Stimulated activated CD8-positive, alpha-beta memory T cell treated with anti-CD3 and anti-CD28 coated beads, Interleukin-7, amount 100 ng/mL, for 48 hours (primary cell): ENCODE results near the gene SPINT2.
"Not testable (repeated sequence)": the region's sequence is repeated elsewhere in the genome, so short reads cannot be mapped to it uniquely, and the experiment has no call there.

Source experiments
- DNase-seq, 2 donors: peaks; one replicate each; pipeline ENCODE4 v3.0.0-alpha.2; 2020; ENCODE audit warnings: low read depth in 1 of 2; ENCODE audit errors: extremely low read depth in 1 of 2

SPINT2 gene, protein sequence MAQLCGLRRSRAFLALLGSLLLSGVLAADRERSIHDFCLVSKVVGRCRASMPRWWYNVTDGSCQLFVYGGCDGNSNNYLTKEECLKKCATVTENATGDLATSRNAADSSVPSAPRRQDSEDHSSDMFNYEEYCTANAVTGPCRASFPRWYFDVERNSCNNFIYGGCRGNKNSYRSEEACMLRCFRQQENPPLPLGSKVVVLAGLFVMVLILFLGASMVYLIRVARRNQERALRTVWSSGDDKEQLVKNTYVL

DNA sequence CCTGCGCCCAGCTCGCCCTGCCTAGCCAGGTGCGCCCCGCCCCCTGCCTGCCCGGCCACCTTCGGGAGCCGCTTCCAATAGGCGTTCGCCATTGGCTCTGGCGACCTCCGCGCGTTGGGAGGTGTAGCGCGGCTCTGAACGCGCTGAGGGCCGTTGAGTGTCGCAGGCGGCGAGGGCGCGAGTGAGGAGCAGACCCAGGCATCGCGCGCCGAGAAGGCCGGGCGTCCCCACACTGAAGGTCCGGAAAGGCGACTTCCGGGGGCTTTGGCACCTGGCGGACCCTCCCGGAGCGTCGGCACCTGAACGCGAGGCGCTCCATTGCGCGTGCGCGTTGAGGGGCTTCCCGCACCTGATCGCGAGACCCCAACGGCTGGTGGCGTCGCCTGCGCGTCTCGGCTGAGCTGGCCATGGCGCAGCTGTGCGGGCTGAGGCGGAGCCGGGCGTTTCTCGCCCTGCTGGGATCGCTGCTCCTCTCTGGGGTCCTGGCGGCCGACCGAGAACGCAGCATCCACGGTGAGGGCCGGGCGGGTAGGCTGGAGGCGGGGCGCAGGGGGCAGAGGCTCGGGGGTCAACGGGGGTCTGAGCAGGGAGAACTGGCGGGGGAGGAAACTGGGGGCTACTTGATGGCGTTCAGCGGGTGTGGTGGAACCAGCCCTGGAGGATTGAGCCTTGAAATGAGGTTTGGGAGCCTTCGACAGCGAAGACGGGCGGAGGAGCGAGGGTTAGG is at the start of gene SPINT2:
Gene SPINT2, plus strand, starts transcription at position 88 of the 727 bp plus-strand sequence. Its CDS starts 320 bp downstream, at position 408.
- peak in 1 of 2 donors; percentile 29 for DNase-seq

DNA sequence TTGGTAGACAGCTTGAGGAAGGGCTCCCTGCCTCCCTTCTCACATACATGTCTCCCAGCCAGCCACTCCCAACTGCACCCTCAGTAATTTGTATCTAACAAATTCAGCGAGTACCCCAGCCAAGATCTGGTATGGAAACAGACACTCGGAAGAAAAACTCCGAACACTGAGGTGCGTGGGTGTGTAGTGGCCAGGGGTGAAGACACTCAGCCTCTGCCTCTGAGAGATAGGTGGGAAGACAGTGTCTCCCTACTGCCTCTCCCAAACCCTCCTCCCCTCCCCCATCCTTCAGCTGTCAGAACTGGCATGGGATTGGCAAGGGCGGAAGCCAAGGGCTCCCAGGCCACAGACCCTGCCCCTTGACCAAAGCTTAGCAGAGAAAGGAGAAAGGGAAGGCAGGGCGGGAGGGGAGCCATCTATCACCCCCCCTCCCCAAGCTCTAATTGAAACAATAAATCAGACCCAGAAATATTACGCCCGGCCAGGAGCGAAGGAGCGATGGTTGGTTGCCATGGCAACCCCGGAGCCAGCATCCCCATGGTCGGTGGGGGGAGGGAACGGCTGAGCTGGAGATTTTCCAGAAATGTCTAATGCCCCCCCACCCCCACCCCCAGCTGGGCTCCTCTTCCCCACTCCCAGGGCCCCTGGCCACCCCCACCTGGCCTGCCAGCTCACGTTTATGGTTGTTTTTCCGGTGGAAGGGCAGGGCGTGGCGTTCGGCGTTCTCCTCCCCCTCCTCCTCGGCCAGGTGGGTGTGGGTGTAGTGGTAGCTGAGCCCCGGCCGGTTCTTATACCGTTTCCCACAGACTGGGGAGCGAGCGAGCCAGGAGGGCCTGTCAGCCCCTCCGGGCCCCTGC is 47.4 kb upstream of the SPINT2 start:
- DNase-seq: no peak

DNA sequence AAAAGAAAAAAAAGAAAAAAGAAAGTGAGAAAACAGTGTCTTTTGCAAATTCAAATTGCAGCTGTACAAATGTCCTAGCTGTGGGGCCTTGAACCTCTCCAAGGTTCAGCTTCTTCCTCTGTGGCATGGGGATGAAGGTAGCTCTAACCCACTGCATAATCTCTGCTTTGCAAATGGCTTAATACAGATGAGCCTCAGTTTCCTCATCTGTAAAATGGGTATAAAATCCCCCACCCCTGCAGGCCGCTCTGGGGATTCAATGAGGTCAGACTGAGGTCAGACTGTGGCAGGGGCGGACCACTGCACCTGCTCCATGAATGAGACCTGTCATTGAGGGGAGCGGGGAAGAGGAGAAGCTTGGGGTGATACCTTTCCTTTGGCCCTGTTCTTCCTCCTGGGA is 46.2 kb upstream of the SPINT2 start:
- no peak for DNase-seq

GRCh38 chr19:38219221-38219620 is 45.2 kb upstream of the SPINT2 start:
- DNase-seq: no peak

DNA sequence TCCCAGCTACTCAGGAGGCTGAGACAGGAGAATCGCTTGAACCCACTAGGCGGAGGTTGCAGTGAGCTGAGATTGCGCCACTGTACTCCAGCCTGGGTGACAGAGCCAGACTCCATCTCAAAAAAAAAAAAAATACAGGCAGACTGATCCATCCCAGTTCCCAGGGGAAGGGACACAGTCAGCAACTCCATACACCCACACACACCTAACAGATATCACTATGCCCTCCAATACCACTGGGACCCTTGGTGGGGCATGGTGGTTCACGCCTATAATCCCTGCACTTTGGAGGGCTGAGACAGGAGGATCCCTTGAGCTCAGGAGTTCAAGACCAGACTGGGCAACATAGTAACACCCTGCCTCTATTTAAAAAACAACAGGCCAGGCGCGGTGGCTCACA is 43.0 kb upstream of the SPINT2 start:
- DNase-seq: no peak

- DNase-seq: no peak
Measured at GRCh38 chr19:38221919-38222830, 42.2 kb upstream of the SPINT2 start.

- no peak for DNase-seq
Measured at GRCh38 chr19:38223119-38223523, 41.3 kb upstream of the SPINT2 start.

DNA sequence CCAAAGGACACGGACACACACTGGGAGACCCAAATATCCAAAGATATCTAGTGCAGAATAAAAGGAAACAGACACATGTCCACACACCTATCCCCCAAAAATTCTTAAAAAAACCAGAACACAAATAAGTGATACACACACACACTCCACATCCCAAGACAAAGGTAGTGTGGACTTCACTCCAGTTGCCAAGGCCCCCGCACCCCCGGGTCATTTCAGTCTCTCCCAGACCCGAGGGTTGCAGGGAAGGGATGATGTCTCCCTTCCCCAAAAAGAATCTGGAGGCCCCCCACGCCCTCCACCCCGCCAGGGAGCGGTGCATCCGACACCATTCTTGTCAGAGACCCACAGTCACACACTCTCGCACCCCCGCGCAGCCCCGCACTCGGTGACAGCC is 40.8 kb upstream of the SPINT2 start:
- DNase-seq: no peak

- peak in 1 of 2 donors; percentile 59 for DNase-seq
Measured at GRCh38 chr19:38224014-38224862, 40.1 kb upstream of the SPINT2 start, which contains the start of gene DPF1. Gene DPF1, minus strand, starts transcription at chr19:38224222. Its CDS starts 80 bp downstream, at chr19:38224142.

DNA sequence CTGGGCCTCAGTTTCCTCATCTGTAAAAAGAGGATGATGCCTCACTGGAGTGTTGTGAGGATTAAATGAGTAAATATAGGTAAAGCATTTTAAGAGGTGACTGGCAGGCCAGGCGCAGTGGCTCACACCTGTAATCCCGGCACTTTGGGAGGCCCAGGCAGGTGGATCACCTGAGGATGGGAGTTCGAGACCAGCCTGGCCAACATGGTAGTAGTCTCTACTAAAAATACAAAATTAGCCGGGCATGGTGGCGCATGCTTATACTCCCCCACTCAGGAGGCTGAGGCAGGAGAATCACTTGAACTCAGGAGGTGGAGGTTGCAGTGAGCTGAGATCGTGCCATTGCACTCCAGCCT is 39.5 kb upstream of the SPINT2 start:
- not testable (repeated sequence) for DNase-seq

GRCh38 chr19:38227287-38228004 is 36.9 kb upstream of the SPINT2 start:
- DNase-seq: no peak

GRCh38 chr19:38228005-38228377 is 36.4 kb upstream of the SPINT2 start:
- DNase-seq: no peak

- no peak for DNase-seq
Measured at GRCh38 chr19:38228491-38229439, 35.6 kb upstream of the SPINT2 start.

- peak; percentile 49 to 62 for DNase-seq
Measured at GRCh38 chr19:38229585-38230073, 34.7 kb upstream of the SPINT2 start.

- not testable (repeated sequence) for DNase-seq
Measured at GRCh38 chr19:38230506-38231133, 33.8 kb upstream of the SPINT2 start.

DNA sequence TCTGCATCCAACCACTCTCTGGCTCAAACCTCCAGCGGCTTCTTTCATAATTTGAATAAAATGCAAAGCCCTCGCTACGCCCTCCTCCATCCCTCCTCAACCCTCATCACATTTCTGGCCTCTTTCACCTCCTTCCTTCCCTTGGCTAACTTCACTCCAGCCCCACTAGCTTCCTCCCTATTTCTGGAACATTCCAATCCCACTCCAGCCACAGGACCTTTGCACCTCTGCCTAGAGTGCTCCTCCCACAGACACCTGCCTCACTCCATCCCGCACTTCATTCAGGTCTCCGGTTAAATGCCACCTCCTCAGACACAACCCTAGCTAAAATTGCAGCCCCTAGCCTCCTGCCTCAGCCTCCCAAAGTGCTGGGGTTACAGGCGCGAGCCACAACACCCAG is 32.5 kb upstream of the SPINT2 start:
- DNase-seq: no peak

GRCh38 chr19:38233740-38234251 is 30.6 kb upstream of the SPINT2 start:
- peak; percentile 38 to 68 for DNase-seq
